DND-41 (cell line): Measurements from ENCODE around the gene SAG.

Experiments used
- CTCF ChIP-seq: IDR thresholded peaks from 2 replicates; pipeline ENCODE4 v1.5.1; 2012; ENCODE audit warnings: borderline replicate concordance, low read length, moderate library complexity, mild to moderate bottlenecking; ENCODE audit not compliant: poor library complexity, severe bottlenecking; ENCODE audit errors: extremely low read depth
- EZH2 ChIP-seq: IDR thresholded peaks from 3 replicates; pipeline ENCODE4 v1.6.1; 2012; ENCODE audit warnings: borderline replicate concordance, low read depth, mild to moderate bottlenecking, moderate library complexity, low read length, inconsistent platforms; ENCODE audit not compliant: severe bottlenecking

GRCh38 chr2:233307565-233307964 lies at the start of gene SAG:
- TF ChIP-seq CTCF, result no peak
- TF ChIP-seq EZH2, result no peak
